Breast epithelium (tissue), 3 donors: ENCODE data around the gene LFNG.

ENCODE experiments used
- POLR2A ChIP-seq: fragments of 450-650 bp; IDR thresholded peaks from one replicate; pipeline ENCODE4 v1.6.1; 2016; ENCODE audit warnings: antibody characterized with exemption, mild to moderate bottlenecking, moderate library complexity
- POLR2AphosphoS5 ChIP-seq, 3 donors: sonication (generic); formaldehyde crosslinking; IDR thresholded peaks; one replicate each; pipeline ENCODE4 v1.6.1; 2017; ENCODE audit warnings: antibody characterized with exemption in 3 of 3
- TF ChIP-seq, protein P1 (sequence below), 3 donors: fragments of 450-650 bp; IDR thresholded peaks; one replicate each; pipeline ENCODE4 v1.5.1; 2016 to 2017; ENCODE audit warnings: antibody characterized with exemption in 3 of 3, mild to moderate bottlenecking in 3 of 3, moderate library complexity in 3 of 3

DNA sequence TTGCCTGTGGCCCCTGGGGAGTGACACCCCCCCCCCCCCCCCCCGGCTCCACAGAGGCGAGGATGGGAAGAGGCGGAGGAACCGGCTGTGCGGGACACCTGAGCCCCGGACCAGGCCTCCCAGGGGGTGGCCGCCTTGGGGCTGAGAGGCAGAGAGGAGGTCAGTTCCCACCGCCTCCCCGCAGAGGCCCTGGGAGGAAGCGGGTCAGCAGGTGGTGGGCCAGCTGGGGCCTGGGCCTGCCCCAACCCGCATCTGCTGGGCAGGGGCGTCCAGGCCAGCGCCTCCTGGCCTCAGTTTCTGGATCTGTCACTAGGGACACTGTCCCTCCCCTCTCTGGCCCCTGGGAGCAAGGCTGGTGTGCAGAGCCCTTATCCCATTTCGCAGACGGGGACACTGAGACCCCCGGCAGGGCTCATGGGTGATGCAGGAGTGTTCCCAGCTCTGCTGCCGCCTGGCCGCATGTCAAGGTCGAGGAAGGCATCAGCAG, 14.6 kb upstream of the LFNG start:
- TF ChIP-seq, protein P1, sequence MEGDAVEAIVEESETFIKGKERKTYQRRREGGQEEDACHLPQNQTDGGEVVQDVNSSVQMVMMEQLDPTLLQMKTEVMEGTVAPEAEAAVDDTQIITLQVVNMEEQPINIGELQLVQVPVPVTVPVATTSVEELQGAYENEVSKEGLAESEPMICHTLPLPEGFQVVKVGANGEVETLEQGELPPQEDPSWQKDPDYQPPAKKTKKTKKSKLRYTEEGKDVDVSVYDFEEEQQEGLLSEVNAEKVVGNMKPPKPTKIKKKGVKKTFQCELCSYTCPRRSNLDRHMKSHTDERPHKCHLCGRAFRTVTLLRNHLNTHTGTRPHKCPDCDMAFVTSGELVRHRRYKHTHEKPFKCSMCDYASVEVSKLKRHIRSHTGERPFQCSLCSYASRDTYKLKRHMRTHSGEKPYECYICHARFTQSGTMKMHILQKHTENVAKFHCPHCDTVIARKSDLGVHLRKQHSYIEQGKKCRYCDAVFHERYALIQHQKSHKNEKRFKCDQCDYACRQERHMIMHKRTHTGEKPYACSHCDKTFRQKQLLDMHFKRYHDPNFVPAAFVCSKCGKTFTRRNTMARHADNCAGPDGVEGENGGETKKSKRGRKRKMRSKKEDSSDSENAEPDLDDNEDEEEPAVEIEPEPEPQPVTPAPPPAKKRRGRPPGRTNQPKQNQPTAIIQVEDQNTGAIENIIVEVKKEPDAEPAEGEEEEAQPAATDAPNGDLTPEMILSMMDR (IDR thresholded peaks at IDR 0.05): no peak
- TF ChIP-seq POLR2A (no peak), POLR2AphosphoS5 (IDR thresholded peaks at IDR 0.05) (no peak)
